ENCODE measurements around the gene RNF115. TPM values are rescaled to one million over a fixed set of nuclear protein-coding genes. Genes with fewer than 3 reads are reported as not detected.

The RNF115 gene
- total and polyA plus RNA-seq, 12 donors = 8.3 to 19.2 (median 12.4) TPM

- 70 to 80% (median 74%) methylated on average over 5 of the region's 5 CpGs for WGBS, 4 donors
- no peaks in the 10 kb centered on the region for H3K36me3 ChIP-seq (replicated peaks in 1 of 2)
- intact Hi-C loops (cut with DNase I) = no loop called here
- no peak overlapping the region for H3K4me3 ChIP-seq
- H3K27me3 ChIP-seq = no peaks in the 10 kb centered on the region
- TF ChIP-seq POLR2A (IDR thresholded peaks at IDR 0.05) = no peak
- TF ChIP-seq, protein P1, sequence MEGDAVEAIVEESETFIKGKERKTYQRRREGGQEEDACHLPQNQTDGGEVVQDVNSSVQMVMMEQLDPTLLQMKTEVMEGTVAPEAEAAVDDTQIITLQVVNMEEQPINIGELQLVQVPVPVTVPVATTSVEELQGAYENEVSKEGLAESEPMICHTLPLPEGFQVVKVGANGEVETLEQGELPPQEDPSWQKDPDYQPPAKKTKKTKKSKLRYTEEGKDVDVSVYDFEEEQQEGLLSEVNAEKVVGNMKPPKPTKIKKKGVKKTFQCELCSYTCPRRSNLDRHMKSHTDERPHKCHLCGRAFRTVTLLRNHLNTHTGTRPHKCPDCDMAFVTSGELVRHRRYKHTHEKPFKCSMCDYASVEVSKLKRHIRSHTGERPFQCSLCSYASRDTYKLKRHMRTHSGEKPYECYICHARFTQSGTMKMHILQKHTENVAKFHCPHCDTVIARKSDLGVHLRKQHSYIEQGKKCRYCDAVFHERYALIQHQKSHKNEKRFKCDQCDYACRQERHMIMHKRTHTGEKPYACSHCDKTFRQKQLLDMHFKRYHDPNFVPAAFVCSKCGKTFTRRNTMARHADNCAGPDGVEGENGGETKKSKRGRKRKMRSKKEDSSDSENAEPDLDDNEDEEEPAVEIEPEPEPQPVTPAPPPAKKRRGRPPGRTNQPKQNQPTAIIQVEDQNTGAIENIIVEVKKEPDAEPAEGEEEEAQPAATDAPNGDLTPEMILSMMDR (IDR thresholded peaks at IDR 0.05) = no peak
- H3K4me1 ChIP-seq (replicated peaks in 1 of 2) = peaks cover 0 to 5% of the 10 kb centered on the region in 2 donors
- DNase-seq = no peak
- H3K27ac ChIP-seq = no peak overlapping the region
- H3K9me3 ChIP-seq (replicated peaks in 1 of 3) = no peaks in the 10 kb centered on the region
Observed at GRCh38 chr1:145863282-145864018, 39.6 kb upstream of the RNF115 start.

DNA sequence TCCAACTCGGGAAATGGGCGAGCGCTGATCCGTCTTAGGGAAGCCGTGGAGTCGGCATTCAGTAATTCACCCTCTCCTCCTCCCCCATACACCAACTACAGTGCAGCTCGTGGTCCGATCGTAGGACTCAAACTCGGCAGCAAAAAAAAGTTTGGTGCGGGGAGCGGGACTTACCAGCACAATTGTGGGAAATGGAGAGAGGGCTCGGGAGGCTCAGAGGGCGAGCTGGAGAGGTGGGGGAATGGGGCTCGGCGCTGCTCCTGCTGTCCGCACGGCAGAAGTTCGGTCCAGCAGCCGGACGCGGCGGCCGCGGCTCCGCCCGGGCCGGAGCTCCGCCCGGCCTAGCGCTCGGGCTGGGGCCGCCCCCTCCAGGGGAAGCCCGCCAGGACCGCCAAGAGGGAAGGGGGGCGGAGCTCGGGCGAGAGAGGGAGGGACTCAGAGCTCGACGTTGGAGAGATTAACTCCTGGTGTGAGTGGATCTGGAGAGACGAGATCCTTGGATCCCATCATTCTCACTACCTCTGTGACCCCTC, 35.7 kb upstream of the RNF115 start:
- peak; percentile 45 to 77 for TF ChIP-seq POLR2A (IDR thresholded peaks at IDR 0.05)
- TF ChIP-seq, protein P1 (IDR thresholded peaks at IDR 0.05) = peak in 2 of 6 experiments; percentile 11 to 27
- 0 to 3% (median 0%) methylated on average over 15 to 41 of the region's 41 CpGs for WGBS, 4 donors
- Histone ChIP-seq H3K27ac (peak overlapping the region; percentile 23 to 93 (median 76)), H3K36me3 (replicated peaks in 1 of 2) (peaks cover 0 to 22% of the 10 kb centered on the region in 2 donors), H3K27me3 (no peaks in the 10 kb centered on the region), H3K4me1 (replicated peaks in 1 of 2) (peaks cover 4 to 15% of the 10 kb centered on the region in 2 donors), H3K9me3 (replicated peaks in 1 of 3) (no peaks in the 10 kb centered on the region), H3K4me3 (peak overlapping the region; percentile 62 to 92 (median 82))
- intact Hi-C loops (cut with DNase I) = loop anchor here in 1 of 2 donors (10.0 kb wide), 1 partner anchor 45 kb away; no protein-coding TSS in a partner anchor
- peak; percentile 89 to 94 (median 91) for DNase-seq

GRCh38 chr1:145858901-145859490, 35.1 kb upstream of the RNF115 start, which contains the start of gene PIAS3:
Gene PIAS3, minus strand, starts transcription at chr1:145859081. Its CDS starts 91 bp downstream, at chr1:145858990.
- peak; percentile 35 to 78 for TF ChIP-seq POLR2A (IDR thresholded peaks at IDR 0.05)
- TF ChIP-seq, protein P1 (IDR thresholded peaks at IDR 0.05) = no peak
- Histone ChIP-seq H3K27me3 (no peaks in the 10 kb centered on the region), H3K9me3 (replicated peaks in 1 of 3) (no peaks in the 10 kb centered on the region), H3K36me3 (replicated peaks in 1 of 2) (peaks cover 0 to 28% of the 10 kb centered on the region in 2 donors), H3K4me1 (replicated peaks in 1 of 2) (peaks cover 4 to 15% of the 10 kb centered on the region in 2 donors), H3K27ac (peak within 1 kb of the TSS; percentile 23 to 93 (median 76)), H3K4me3 (peak within 1 kb of the TSS; percentile 62 to 92 (median 82))
- intact Hi-C loops (cut with DNase I) = loop anchor here in 1 of 2 donors (10.0 kb wide), 1 partner anchor 46 kb away; no protein-coding TSS in a partner anchor
- 0% methylated on average over 10 to 42 of the region's 42 CpGs for WGBS, 4 donors
- peak; percentile 94 to 97 (median 95) for DNase-seq
